Gastroesophageal sphincter (tissue), 4 donors: Measurements from ENCODE around the gene TPRG1L. TPM values are rescaled to one million over a fixed set of nuclear protein-coding genes. Genes with fewer than 3 reads are reported as not detected.

ENCODE experiments used
- ATAC-seq: fragments of 150-250 bp; one replicate; pipeline ENCODE4 v1.9.1; 2016; ENCODE audit warnings: mild to moderate bottlenecking, moderate library complexity
- H3K27ac ChIP-seq, 4 donors: fragments of 200-600 bp; sonication (generic) in 3 of 4; 1 replicate in 3 of 4; 2 replicates in 1 of 4; pipeline ENCODE4 v1.5.1; 2016 to 2019
- H3K27me3 ChIP-seq: fragments of 200-600 bp; sonication (generic); one replicate; pipeline ENCODE4 v1.5.1; 2019
- H3K36me3 ChIP-seq, 2 donors: fragments of 200-600 bp; sonication (generic); one replicate each; pipeline ENCODE4 v1.5.1; 2019; ENCODE audit warnings: control low read depth in 1 of 2
- H3K4me1 ChIP-seq, 3 donors: fragments of 200-600 bp; sonication (generic); 1 replicate in 2 of 3; 2 replicates in 1 of 3; pipeline ENCODE4 v1.5.1; 2016 to 2019; ENCODE audit warnings: control low read depth in 2 of 3
- H3K4me3 ChIP-seq, 2 donors: fragments of 200-600 bp; sonication (generic); one replicate each; pipeline ENCODE4 v1.5.1; 2019; ENCODE audit warnings: mild to moderate bottlenecking in 1 of 2, moderate library complexity in 1 of 2
- H3K9me3 ChIP-seq, 3 donors: fragments of 200-600 bp; sonication (generic); one replicate each; pipeline ENCODE4 v1.5.1; 2017 to 2019; ENCODE audit warnings: control low read depth in 2 of 3
- EP300 ChIP-seq: sonication (generic); formaldehyde crosslinking; IDR thresholded peaks from one replicate; pipeline ENCODE4 v1.6.1; 2017; ENCODE audit warnings: antibody characterized with exemption, mild to moderate bottlenecking
- POLR2A ChIP-seq, 2 donors: fragments of 450-650 bp; IDR thresholded peaks; one replicate each; pipeline ENCODE4 v1.6.1; 2017; ENCODE audit warnings: antibody characterized with exemption in 2 of 2, mild to moderate bottlenecking in 2 of 2, moderate library complexity in 1 of 2
- POLR2AphosphoS5 ChIP-seq: sonication (generic); formaldehyde crosslinking; IDR thresholded peaks from one replicate; pipeline ENCODE4 v1.6.1; 2017; ENCODE audit warnings: antibody characterized with exemption
- WGBS, 2 donors: methylation state at CpG; one replicate each; pipeline ENCODE4 v1.1.5; 2018; ENCODE audit warnings: low coverage in 1 of 2; 5-methylcytosine and 5-hydroxymethylcytosine counted together
- total RNA-seq, 4 donors: library from RNA; depleted of rRNA; stranded (reverse); fragments of >200 nt; gene quantifications; one replicate each; pipeline ENCODE4 v1.1.0, GENCODE V29; 2016
- TF ChIP-seq, protein P1 (sequence below), 4 experiments: fragments of 200-600 bp in 2 of 4; fragments of 450-650 bp in 2 of 4; sonication (generic) in 1 of 4; IDR thresholded peaks; one replicate each; pipeline ENCODE4 v1.5.1; 2017 to 2019; ENCODE audit warnings: antibody characterized with exemption in 4 of 4, mild to moderate bottlenecking in 2 of 4, moderate library complexity in 2 of 4

Gene TPRG1L
- total RNA-seq, 4 donors from 2014 or later: 38.2 to 52.1 (median 46.6) TPM

DNA sequence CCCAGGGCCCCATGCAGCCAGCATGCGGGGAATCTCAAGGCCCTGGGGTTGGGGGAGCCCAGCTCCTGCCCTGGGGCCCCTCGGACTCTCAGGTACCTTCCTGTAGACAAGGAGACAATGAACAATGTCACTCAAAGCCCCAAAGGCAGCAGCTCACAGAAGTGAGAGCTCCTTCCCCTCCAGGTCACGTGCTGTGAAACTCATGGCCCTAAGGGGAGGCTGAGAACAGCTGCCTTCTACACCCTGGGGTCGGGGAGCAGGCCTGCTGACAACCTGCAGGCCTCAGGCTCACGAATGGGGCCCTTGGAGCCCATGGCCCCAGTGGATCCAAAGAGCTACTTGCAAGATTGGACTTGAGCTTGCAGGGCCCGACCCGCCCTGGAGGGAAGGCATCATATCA is 16.7 kb upstream of the TPRG1L start:
- Histone ChIP-seq H3K4me3 (no peak overlapping the region), H3K36me3 (no peaks in the 10 kb centered on the region), H3K4me1 (peaks cover 0 to 22% (median 19%) of the 10 kb centered on the region in 3 donors), H3K27ac (no peak overlapping the region), H3K9me3 (no peaks in the 10 kb centered on the region), H3K27me3 (peaks cover 79% of the 10 kb centered on the region)
- no peak for TF ChIP-seq EP300
- TF ChIP-seq POLR2AphosphoS5: no peak
- TF ChIP-seq, protein P1, sequence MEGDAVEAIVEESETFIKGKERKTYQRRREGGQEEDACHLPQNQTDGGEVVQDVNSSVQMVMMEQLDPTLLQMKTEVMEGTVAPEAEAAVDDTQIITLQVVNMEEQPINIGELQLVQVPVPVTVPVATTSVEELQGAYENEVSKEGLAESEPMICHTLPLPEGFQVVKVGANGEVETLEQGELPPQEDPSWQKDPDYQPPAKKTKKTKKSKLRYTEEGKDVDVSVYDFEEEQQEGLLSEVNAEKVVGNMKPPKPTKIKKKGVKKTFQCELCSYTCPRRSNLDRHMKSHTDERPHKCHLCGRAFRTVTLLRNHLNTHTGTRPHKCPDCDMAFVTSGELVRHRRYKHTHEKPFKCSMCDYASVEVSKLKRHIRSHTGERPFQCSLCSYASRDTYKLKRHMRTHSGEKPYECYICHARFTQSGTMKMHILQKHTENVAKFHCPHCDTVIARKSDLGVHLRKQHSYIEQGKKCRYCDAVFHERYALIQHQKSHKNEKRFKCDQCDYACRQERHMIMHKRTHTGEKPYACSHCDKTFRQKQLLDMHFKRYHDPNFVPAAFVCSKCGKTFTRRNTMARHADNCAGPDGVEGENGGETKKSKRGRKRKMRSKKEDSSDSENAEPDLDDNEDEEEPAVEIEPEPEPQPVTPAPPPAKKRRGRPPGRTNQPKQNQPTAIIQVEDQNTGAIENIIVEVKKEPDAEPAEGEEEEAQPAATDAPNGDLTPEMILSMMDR (IDR thresholded peaks at IDR 0.05): no peak
- TF ChIP-seq POLR2A (IDR thresholded peaks at IDR 0.05): no peak
- WGBS, 2 donors: no CpG with 5 or more reads among the region's 7 CpGs
- ATAC-seq: no peak

DNA sequence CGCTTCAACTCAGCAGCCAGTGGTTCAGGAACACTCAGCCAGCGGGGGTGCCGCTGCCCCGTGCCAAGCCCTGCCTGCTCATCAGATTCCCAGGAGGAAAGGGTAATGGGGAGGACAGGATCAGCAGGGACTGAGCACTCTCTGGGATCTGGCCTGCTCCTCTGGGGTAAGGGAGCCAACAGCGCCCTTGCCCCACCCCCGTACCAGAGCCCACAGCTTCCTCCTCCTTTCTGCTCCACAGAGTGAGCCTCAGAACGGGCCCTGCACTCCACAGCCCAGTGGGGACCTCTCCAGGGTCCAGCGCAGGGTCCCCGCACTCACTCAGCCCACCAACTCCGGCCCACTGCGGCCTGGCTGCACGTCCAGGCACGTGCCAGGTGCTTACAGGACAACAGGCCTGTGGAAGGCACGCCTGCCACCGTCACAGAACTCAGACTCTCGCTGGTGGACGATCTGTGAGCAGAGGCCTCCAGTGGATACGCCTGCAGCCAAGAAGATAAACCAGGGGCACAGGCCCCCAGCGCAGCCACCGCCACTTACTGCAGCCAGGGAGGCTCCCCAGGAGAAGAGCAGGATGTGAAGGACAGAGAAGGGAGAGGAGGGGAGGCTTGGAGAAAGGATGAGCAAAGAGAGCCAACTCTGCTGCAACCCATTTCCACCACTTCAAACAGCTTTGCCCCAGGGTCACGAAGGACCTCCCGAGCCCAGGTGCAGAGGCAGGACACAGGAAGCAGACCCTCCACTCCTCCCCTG is 15.6 kb upstream of the TPRG1L start:
- TF ChIP-seq POLR2AphosphoS5 (no peak), EP300 (no peak), POLR2A (IDR thresholded peaks at IDR 0.05) (no peak)
- TF ChIP-seq, protein P1 (IDR thresholded peaks at IDR 0.05): no peak
- H3K27ac ChIP-seq: no peak overlapping the region
- H3K36me3 ChIP-seq: no peaks in the 10 kb centered on the region
- no peak for ATAC-seq
- H3K9me3 ChIP-seq: no peaks in the 10 kb centered on the region
- H3K4me1 ChIP-seq: peaks cover 0 to 22% (median 19%) of the 10 kb centered on the region in 3 donors
- 100% methylated on average over 1 of the region's 22 CpGs; no CpG with 5 or more reads in 1 of the 2 donors for WGBS, 2 donors
- no peak overlapping the region for H3K4me3 ChIP-seq
- peaks cover 89% of the 10 kb centered on the region for H3K27me3 ChIP-seq

DNA sequence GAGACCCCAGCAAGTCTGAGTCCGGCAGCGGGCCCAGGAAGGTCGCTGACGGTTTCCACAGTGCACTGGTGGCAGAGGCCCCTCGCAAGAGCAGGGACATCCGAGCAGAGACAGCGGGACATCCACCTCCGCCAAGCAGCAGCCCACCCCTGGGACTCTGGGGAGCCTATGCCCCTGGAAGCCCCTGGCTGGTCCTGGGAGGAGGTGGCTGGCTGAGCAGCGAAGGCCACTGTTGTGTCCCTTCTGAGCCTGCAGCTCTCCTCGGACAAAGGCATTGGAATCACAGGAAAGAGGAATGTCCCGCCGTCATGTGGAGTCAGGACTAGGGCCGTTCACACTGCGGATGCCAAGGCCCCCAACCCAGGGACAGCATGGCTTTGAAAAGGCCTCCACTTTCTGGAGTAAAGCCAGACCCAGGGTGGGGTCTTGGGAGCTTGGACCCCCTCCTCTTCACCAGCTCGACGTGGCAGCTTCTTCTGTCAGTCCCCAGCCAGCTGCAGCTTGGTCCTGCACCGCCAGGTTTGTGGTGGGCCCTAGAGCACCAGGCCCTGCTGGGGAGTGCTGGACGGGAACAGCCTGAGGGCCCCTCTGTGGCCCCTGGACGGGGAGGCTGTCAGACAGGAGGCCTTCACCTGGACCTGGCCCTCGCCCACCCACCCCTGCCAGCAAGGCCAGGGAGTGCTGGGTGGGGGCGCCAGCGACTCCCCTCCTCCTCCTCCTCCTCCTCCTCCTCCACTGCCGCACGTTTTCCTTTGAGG is 14.9 kb upstream of the TPRG1L start:
- Histone ChIP-seq H3K4me1 (peaks cover 0 to 22% (median 19%) of the 10 kb centered on the region in 3 donors), H3K27me3 (peaks cover 88% of the 10 kb centered on the region), H3K4me3 (peak overlapping the region in 1 of 2 donors; percentile 50), H3K27ac (no peak overlapping the region), H3K36me3 (no peaks in the 10 kb centered on the region), H3K9me3 (no peaks in the 10 kb centered on the region)
- ATAC-seq: no peak
- TF ChIP-seq POLR2A (IDR thresholded peaks at IDR 0.05) (no peak), EP300 (no peak), POLR2AphosphoS5 (no peak)
- TF ChIP-seq, protein P1 (IDR thresholded peaks at IDR 0.05): no peak
- WGBS, 2 donors: 0% methylated on average over 1 of the region's 24 CpGs; no CpG with 5 or more reads in 1 of the 2 donors

DNA sequence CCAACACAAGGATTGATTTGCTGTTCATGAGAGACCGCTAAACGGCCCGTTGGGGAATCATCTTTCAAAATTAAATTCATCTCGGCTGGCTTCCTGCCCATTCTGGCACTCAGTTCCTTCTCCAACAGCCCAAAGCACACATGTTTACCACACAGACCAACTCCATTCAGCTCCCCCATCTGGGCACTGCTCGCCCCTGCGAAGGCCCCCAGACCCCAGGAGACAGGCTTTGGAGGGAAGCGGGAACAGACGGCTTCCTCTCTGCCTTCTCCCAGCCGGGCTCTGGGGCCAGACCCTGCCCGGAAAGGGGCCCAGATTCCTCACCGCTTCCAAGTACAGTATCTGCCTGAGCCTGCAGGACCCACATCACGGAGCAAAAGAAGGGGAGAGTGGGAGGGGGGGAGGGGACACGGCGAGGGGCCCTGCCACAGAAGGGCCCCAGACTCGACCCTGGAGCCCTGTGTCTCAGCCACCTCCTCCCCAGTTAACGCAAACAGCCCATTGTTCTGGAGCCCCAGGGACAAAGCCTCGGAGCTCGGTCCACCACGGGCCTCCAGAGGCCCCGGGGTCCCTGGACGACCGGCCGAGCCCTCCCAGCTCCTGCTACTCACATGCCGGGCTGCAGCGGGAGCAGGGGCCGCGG is 14.2 kb upstream of the TPRG1L start:
- peaks cover 0 to 22% (median 19%) of the 10 kb centered on the region in 3 donors for H3K4me1 ChIP-seq
- H3K36me3 ChIP-seq: no peaks in the 10 kb centered on the region
- 9% methylated on average over 9 of the region's 27 CpGs; no CpG with 5 or more reads in 1 of the 2 donors for WGBS, 2 donors
- no peak overlapping the region for H3K27ac ChIP-seq
- no peak for ATAC-seq
- H3K9me3 ChIP-seq: no peaks in the 10 kb centered on the region
- peak overlapping the region in 1 of 2 donors; percentile 50 for H3K4me3 ChIP-seq
- H3K27me3 ChIP-seq: peaks cover 94% of the 10 kb centered on the region
- TF ChIP-seq, protein P1 (IDR thresholded peaks at IDR 0.05): no peak
